Fibroblast of pulmonary artery (primary cell): ENCODE measurements around the gene AGER.
"Not testable (repeated sequence)": the region's sequence is repeated elsewhere in the genome, so short reads cannot be mapped to it uniquely, and the experiment has no call there.

Experiments
- DNase-seq: peaks from one replicate; pipeline ENCODE4 v3.0.0-alpha.2; 2010; ENCODE audit warnings: low read depth
- H3K4me3 ChIP-seq: replicated peaks from 2 replicates; pipeline ENCODE4 v1.5.1; 2011; ENCODE audit warnings: low read depth, mild to moderate bottlenecking, control low read depth, low read length, moderate library complexity
- CTCF ChIP-seq: IDR thresholded peaks from 2 replicates; pipeline ENCODE4 v1.5.1; 2011; ENCODE audit warnings: mild to moderate bottlenecking, control low read depth, low read length, inconsistent platforms; ENCODE audit errors: missing control alignments

AGER gene

DNA sequence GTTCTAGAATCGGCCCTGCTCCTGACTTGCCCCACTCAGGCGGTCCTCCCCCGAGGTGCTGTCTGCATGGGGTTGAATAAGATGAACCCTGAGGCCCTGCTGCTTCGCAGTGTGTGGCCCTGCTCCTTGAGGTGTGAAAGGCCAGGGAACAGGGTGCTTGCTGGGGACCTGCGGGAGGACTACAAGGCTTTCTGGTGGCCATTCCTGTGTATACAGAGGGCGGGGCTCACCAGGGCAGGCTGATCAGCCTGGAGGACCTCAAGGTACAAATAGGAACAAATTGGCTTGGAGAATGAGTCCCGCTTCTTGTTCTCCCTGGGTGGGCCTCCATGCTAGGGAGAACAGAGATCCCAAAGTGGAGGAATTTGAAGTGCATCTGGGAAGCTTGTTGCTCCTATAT is 34.1 kb upstream of the AGER start:
- TF ChIP-seq CTCF: no peak
- DNase-seq: no peak
- H3K4me3 ChIP-seq: no peak overlapping the region

- DNase-seq: no peak
- H3K4me3 ChIP-seq: no peak overlapping the region
- TF ChIP-seq CTCF: no peak
Measured at GRCh38 chr6:32216998-32217397, 32.9 kb upstream of the AGER start.

- DNase-seq: no peak
- H3K4me3 ChIP-seq: no peak overlapping the region
- no peak for TF ChIP-seq CTCF
Measured at GRCh38 chr6:32216285-32216684, 32.2 kb upstream of the AGER start.

DNA sequence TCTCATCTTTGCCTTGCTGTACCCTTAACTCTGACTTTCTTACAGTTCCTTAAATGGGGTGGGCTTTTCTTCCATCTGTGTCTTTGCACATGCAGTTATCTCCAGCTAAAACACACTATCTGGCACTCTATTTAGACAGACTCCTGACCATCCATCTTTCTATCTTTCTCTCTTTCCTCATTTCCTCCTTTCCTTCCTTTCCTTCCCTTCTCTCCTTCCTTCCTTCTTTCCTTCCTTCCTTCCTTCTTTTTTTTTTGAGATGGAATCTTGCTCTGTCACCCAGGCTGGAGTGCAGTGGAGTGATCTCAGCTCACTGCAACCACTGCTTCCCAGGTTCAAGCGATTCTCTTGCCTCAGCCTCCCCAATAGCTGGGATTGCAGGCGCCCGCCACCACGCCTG is 31.6 kb upstream of the AGER start:
- no peak for DNase-seq
- TF ChIP-seq CTCF: no peak
- no peak overlapping the region for H3K4me3 ChIP-seq

GRCh38 chr6:32214126-32214525 is 30.1 kb upstream of the AGER start:
- no peak for TF ChIP-seq CTCF
- no peak overlapping the region for H3K4me3 ChIP-seq
- no peak for DNase-seq

DNA sequence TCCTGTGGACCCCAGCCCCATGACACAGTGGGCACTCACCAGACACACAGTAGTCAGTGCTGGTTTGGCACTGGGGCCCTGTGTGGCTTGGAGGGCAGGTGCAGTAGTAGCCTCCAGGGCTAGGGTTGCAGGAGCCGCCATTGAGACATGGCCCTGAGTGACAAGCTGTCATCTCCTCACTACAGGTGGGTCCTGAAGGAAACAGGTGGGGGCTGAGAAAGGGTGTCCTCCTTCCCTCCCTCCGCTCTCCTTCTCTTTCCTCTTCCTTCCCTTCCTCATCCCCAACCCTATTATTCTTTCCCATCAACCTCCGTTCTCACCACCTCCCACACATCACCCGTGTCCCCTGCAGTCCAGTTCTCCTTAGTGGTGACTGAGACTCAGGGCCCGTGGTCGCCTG is 29.6 kb upstream of the AGER start:
- TF ChIP-seq CTCF: no peak
- no peak overlapping the region for H3K4me3 ChIP-seq
- no peak for DNase-seq

DNA sequence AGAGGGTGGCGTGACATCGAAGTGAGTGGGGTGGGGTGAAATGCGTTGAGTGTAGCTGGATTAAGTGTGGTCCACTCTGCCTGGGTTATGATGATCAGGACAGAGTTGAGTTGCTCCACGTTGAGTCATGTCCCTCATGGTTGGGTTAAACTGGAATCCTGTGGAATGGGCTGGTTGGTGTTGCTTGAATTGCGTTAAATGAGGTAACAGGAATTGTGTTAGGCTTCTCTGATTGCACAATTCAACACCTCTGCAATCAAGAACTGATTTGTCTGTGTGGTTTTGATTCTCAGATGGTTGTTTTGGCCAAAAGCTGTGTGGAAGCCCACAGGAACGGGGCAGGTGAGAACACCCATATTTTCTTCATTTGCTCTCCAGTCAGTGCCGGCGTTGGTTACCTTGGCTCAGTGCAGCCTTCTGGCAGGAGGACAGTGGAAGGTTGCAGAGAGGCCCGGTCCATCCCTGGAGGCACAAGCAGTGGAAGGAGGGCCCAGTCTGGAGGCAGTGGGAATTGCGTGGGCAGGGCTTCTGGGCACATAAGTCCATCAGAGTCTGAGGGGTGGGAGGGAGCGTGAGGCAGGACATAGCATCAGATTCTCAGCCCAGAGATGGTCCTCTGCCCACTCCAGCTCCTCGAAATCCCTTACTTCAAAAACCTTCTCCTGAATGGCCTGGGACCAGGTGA is 28.2 kb upstream of the AGER start:
- no peak overlapping the region for H3K4me3 ChIP-seq
- DNase-seq: no peak
- TF ChIP-seq CTCF: no peak

- H3K4me3 ChIP-seq, DNase-seq: not testable (repeated sequence)
Measured at GRCh38 chr6:32211432-32211831, 27.4 kb upstream of the AGER start.
